Adrenal gland (tissue), 12 donors: ENCODE data around the gene BCOR. TPM values are rescaled to one million over a fixed set of nuclear protein-coding genes. Genes with fewer than 3 reads are reported as not detected.

Experiments
- DNase-seq, 7 donors: peaks; one replicate each; pipeline ENCODE4 v3.0.0-alpha.2; 2019 to 2020
- H3K27ac ChIP-seq, 5 donors: fragments of 200-600 bp; sonication (generic) in 4 of 5; 1 replicate in 3 of 5; 2 replicates in 2 of 5; pipeline versions ENCODE4 v1.5.1 to v1.8.0; 2016 to 2020; ENCODE audit warnings: mild to moderate bottlenecking in 1 of 5
- H3K27me3 ChIP-seq: fragments of 200-600 bp; 2 replicates; pipeline ENCODE4 v1.8.0; 2021
- H3K36me3 ChIP-seq, 2 donors: fragments of 200-600 bp; replicated peaks in 1 of 2; 1 replicate in 1 of 2; 2 replicates in 1 of 2; pipeline versions ENCODE4 v1.5.1 to v1.8.0; 2018 to 2022
- H3K4me1 ChIP-seq, 2 donors: fragments of 200-600 bp; replicated peaks in 1 of 2; 1 replicate in 1 of 2; 2 replicates in 1 of 2; pipeline versions ENCODE4 v1.5.1 to v1.8.0; 2018 to 2021
- H3K4me3 ChIP-seq, 4 donors: fragments of 200-600 bp; sonication (generic) in 3 of 4; one replicate each; pipeline ENCODE4 v1.5.1; 2016 to 2018
- H3K9me3 ChIP-seq, 3 donors: fragments of 200-600 bp; sonication (generic) in 1 of 3; replicated peaks in 1 of 3; 1 replicate in 2 of 3; 2 replicates in 1 of 3; pipeline versions ENCODE4 v1.5.1 to v1.8.0; 2016 to 2021
- CTCF ChIP-seq, 6 experiments: fragments of 450-650 bp in 4 of 6; fragments of 200-600 bp in 2 of 6; sonication (generic) in 1 of 6; IDR thresholded peaks; 1 replicate in 5 of 6; 2 replicates in 1 of 6; pipeline versions ENCODE4 v1.5.1 to v1.8.0; 2016 to 2021; ENCODE audit warnings: antibody characterized with exemption in 6 of 6, mild to moderate bottlenecking in 2 of 6, moderate library complexity in 1 of 6
- POLR2A ChIP-seq, 2 donors: fragments of 450-650 bp; IDR thresholded peaks; one replicate each; pipeline ENCODE4 v1.6.1; 2017; ENCODE audit warnings: antibody characterized with exemption in 2 of 2, mild to moderate bottlenecking in 2 of 2, moderate library complexity in 1 of 2
- WGBS, 4 donors: extraction: QIAGEN DNeasy Blood & Tissue Kit in 2 of 4; methylation state at CpG; one replicate each; pipeline versions ENCODE4 v1.1.5 to v1.1.7; 2013 to 2017; 5-methylcytosine and 5-hydroxymethylcytosine counted together
- intact Hi-C, 2 donors: fragments of 100-400 bp; cut with DNase I; formaldehyde crosslinking; loops; one replicate each; pipeline versions ENCODE4 v1.14.1 to v1.15.0; 2022 to 2023
- polyA plus RNA-seq, 3 donors: library from polyadenylated mRNA; stranded (reverse); fragments of 200-250 nt in 2 of 3; fragments of 350-450 nt in 1 of 3; fragmentation: Illumina TruSeq in 1 of 3; extraction: RNeasy Lipid Tissue Mini Kit (QIAGEN cat#74804) in 1 of 3; gene quantifications; one replicate each; pipeline ENCODE4 v1.2.3, GENCODE V29; 2013 to 2014
- total RNA-seq, 9 donors: library from RNA; depleted of rRNA in 4 of 9; stranded (reverse); fragments of >200 nt in 4 of 9; fragments of 120-200 nt in 1 of 9; fragmentation: NEBNext Ultra II Directional in 1 of 9; extraction: Animal tissue kit (Norgen Biotek cat#: 25700) in 1 of 9; gene quantifications; one replicate each; pipeline versions ENCODE4 v1.1.0 to v1.2.4, GENCODE V29; 2013 to 2023
- donor health status: healthy with polysubstance abuse.
- donor health status: Bipolar disorder and iron deficiency.
- donor health status: DM: yes; HTN: yes; CAD: no.
- donor health status: DM: no; HTN: no; CAD: no.
- donor health status: DM: no; HTN: no; CAD: no.
- donor health status: DM: yes; HTN: yes; CAD: no.

BCOR gene
- total and polyA plus RNA-seq, 12 donors = 13.7 to 42.9 (median 29.0) TPM

- no peak for DNase-seq
- Histone ChIP-seq H3K4me1 (no peaks in the 10 kb centered on the region), H3K4me3 (no peak overlapping the region), H3K27ac (no peak overlapping the region), H3K27me3 (no peaks in the 10 kb centered on the region), H3K9me3 (no peaks in the 10 kb centered on the region), H3K36me3 (peaks cover 0 to 44% of the 10 kb centered on the region in 2 donors)
- 83 to 96% (median 90%) methylated on average over 1 to 7 of the region's 7 CpGs for WGBS, 4 donors
- TF ChIP-seq CTCF (IDR thresholded peaks at IDR 0.05) (no peak), POLR2A (IDR thresholded peaks at IDR 0.05) (no peak)
- intact Hi-C loops = no loop called here
These were observed 37.4 kb downstream of the BCOR start for GRCh38 chrX:40060356-40060845.

GRCh38 chrX:40058719-40059118 is 39.0 kb downstream of the BCOR start:
- DNase-seq = peak in 1 of 7 donors; percentile 80
- Histone ChIP-seq H3K27ac (no peak overlapping the region), H3K4me3 (no peak overlapping the region), H3K4me1 (no peaks in the 10 kb centered on the region), H3K9me3 (no peaks in the 10 kb centered on the region), H3K36me3 (peaks cover 0 to 57% of the 10 kb centered on the region in 2 donors), H3K27me3 (no peaks in the 10 kb centered on the region)
- TF ChIP-seq CTCF (IDR thresholded peaks at IDR 0.05) (no peak), POLR2A (IDR thresholded peaks at IDR 0.05) (no peak)
- WGBS, 4 donors = 82 to 97% (median 88%) methylated on average over 5 to 11 of the region's 11 CpGs; no CpG with 5 or more reads in 1 of the 4 donors
- intact Hi-C loops = no loop called here

GRCh38 chrX:40057405-40057804 is 40.4 kb downstream of the BCOR start:
- peaks cover 0 to 58% of the 10 kb centered on the region in 2 donors for H3K36me3 ChIP-seq
- no peak overlapping the region for H3K4me3 ChIP-seq

GRCh38 chrX:40056420-40056819 is 41.3 kb downstream of the BCOR start:
- peaks cover 0 to under 1% (median 0%) of the 10 kb centered on the region in 3 donors for H3K9me3 ChIP-seq
- WGBS, 4 donors = 43 to 79% (median 55%) methylated on average over 1 to 4 of the region's 4 CpGs
- no peak overlapping the region for H3K4me3 ChIP-seq
- intact Hi-C loops = no loop called here
- no peaks in the 10 kb centered on the region for H3K4me1 ChIP-seq
- no peak for TF ChIP-seq CTCF (IDR thresholded peaks at IDR 0.05)
- TF ChIP-seq POLR2A (IDR thresholded peaks at IDR 0.05) = no peak
- peaks cover 0 to 59% of the 10 kb centered on the region in 2 donors for H3K36me3 ChIP-seq
- no peaks in the 10 kb centered on the region for H3K27me3 ChIP-seq
- no peak overlapping the region for H3K27ac ChIP-seq
- peak in 3 of 7 donors; percentile 11 to 56 (median 36) for DNase-seq

More at GRCh38 chrX:40057405-40057804, 40.4 kb downstream of the BCOR start:
- no peaks in the 10 kb centered on the region for H3K27me3 ChIP-seq
- intact Hi-C loops = no loop called here
- H3K9me3 ChIP-seq = no peaks in the 10 kb centered on the region
- H3K4me1 ChIP-seq = no peaks in the 10 kb centered on the region
- no peak overlapping the region for H3K27ac ChIP-seq
- WGBS, 4 donors = 35 to 86% (median 74%) methylated on average over 3 to 9 of the region's 9 CpGs
- no peak for TF ChIP-seq POLR2A (IDR thresholded peaks at IDR 0.05)
- TF ChIP-seq CTCF (IDR thresholded peaks at IDR 0.05) = no peak
- DNase-seq = no peak
